T-helper 2 cell (primary cell): Measurements from ENCODE around the gene MAML3.

Experiments used
- DNase-seq, 5 experiments: peaks; one replicate each; pipeline versions ENCODE4 v3.0.0 to v3.0.0-alpha.2; 2012 to 2022

MAML3 gene

DNA sequence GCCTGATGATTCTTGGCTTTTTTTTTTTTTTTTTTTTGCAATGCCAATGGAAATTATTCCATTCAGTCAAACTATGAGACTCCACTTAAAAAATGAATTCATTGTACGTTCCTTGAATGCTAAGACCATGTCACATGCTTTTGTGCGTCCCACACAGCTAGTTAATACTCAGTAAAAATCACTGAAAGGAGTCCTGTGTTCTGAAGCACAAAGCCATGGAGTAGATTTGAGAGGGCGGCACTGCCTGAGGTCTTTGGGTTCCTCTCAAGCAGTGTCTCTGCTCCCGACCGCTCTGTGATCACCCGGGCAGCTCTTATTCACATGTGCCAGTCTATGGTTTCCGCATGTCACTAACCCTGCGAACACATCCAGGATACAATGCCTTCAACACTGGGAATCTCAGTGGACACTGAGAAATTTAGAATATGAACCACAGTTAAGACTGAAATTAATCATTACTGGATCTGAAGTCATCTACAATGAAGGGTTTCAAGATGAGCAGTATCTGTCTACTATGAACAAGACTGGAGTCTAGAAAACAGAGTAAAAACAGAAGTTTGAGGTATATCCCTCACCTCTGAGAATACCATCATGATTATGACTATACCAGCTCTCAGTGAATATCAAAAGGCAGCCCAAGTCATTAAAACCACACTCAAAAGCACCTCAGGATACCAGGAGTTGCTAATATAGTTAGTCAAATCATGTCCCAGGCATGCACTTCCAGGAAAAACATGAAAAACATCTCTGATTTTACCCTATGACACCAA lies 295.4 kb downstream of the MAML3 start:
- peak in 1 of 5 experiments; percentile 86 for DNase-seq

DNA sequence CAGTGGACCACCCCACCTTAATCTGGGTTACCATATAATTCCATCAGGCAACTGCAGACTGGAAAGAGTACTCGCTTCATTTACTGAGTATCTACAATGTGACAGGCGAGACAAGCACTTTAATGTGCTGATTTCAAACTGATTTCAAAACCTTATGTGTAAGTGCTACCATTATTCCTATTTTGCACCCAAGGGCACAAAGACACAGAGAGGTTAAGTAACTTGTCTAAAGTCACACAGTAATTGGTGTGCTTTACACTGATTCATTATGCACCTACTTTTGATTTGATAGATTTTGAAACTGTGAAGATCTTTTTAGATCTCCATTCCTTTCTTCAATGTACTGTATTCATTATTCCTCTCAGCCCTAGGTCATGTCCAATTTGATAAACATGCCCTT lies 296.0 kb downstream of the MAML3 start:
- no peak for DNase-seq

DNA sequence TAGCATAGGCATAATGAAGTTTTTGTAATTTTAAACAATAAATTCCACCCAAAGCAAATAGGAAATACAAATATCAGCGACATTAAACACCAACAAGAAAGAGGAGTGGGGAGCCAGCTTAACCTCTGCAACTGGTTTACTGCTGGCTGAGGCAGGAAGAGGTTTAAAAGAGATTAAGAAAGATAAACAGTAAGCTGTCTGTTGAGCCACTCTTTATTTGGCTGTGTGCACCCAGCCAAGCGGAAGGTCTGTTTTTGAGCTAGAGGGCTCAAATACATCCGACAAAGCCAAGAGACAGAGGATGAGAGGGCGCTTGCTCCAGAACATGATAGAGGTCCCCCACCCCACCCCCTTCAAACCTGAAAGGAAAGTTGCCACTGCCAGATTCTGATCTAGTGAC lies 297.0 kb downstream of the MAML3 start:
- DNase-seq = peak in 1 of 5 experiments; percentile 85

DNA sequence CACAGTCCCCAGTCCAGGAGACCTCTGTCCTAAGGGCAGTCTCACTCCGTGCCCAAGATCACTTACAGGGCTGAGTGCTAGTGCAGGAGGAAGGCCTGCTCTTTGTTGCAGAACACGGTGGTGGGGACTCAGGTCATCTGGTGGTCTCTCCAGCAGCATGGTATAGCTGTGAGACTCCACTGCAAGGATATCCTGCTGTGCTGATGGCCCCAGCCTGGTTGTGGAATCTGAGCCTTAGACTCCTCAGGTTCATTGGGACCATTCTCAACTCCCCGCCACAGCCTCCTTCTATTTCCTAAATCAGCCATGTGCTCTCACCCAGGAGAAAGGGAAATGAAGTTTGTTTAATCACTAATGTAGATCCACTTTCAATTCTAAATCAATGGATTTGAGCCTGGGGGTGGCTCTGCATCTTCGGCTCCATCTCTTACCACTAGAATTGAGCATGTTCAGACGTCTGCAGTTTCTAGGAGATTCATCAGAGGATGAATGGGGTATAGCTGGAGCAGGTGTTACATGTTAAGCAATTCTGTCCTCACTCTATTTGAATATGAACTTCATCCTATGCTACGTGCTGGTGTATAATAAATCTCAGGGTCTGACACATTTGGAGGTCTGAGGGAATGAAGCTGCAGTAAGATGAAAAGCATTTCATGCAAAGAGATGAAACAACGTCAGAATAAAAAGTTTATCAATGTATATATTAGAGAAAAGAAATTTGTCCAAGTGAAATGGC lies 299.1 kb downstream of the MAML3 start:
- no peak for DNase-seq

DNA sequence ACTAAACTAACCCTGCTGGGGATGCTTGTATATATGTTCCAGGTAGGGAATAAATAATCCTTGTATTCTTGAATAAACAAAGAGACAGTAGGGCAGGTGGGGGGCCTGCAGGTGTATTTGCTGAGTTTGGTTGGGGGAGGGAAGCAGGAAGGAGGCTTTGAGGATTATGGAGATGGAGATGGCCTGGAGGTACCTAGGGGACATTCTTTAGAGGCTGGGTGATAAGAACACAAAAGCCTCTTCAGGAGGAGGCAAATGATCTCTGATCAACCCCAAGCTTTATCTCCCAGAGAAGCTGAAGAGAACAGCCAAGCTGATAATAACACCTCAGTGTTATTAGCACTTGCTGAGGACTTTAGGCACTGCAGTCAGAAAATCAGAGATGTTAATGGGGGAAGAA lies 300.7 kb downstream of the MAML3 start:
- DNase-seq = no peak

DNA sequence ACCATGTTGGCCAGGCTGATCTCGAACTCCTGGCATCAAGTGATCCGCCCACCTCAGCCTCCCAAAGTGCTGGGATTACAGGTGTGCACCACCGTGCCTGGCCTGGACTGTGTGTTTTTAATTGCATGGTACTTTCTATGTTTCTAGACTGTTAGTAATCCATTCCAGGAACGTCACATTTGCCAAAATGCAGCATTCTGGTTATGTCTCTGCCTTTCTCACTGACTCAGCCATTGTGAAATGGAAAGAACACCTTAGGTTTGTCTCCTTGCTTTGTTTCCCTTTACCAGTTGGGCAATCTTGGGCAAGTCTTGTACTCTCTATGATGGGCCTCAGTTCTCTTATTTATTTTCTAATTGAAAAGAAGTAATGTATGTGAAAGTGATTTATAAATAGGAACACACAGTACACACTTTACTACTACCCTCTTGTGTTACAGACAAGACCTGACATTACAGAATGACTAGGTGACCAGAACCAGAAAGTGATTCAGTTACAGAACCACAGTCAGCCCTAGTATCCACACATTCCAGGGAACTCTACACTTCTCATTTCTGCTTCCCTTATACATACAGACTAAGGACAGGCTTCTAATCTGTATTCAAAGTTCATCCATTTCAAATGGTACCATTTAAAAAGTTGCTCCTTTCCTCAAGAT lies 301.2 kb downstream of the MAML3 start:
- DNase-seq = no peak

DNA sequence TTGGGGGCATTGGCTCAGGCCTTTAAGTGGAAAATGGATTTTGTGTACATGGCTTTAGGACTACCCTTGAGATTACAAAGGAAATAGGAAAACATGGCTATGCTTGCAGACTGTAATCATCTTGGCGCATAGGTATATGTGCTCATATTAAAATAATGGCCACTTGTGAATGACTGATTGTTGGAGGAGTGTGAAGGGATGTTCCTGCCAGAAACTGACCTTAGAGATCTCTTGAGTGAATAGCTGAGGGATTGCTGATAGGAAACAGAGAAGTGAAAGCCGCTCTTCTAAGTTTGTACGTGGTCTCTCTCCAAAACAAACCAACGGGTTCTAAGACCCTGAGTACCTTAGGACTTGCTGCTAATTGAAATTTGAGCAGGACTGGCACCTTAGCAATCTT lies 302.3 kb downstream of the MAML3 start:
- DNase-seq = no peak

DNA sequence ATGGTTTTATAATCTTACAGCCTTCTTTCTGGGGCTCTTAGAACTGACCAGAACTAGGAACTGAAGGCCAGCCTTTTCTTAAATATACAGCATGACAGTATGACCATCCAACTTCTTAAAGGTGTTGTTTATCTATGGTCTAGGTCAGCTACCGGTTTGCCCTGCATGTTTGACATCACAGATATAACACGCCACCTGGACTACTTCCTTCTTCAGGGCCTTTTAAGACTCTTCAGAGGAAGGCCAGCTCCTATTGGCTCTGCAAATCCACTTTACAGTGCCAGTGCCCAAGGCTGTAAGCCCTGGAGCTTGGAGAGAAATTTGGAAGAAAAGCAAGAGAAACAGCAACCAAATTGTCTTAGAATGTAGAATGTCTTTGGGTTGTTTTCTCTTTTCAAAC lies 302.9 kb downstream of the MAML3 start:
- no peak for DNase-seq

DNA sequence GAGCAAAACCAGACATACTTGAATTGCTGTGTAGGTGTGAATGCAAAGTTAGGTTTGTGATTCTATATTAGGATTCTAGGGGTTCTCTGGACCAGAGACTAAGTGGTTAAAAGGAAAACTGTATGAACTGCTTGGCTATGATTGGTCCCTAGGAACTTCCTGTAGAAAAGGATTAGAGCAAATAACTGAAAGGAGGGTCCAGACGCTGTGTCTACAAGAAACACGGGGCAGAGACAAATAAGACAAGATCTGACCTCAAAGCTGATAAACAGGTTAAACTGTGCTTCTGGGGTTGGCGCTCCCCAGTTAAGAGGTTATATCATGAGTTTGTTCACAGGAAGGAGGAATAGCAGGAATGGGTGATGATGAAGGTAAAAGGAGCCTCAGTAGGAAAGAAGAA lies 304.8 kb downstream of the MAML3 start:
- DNase-seq = no peak

DNA sequence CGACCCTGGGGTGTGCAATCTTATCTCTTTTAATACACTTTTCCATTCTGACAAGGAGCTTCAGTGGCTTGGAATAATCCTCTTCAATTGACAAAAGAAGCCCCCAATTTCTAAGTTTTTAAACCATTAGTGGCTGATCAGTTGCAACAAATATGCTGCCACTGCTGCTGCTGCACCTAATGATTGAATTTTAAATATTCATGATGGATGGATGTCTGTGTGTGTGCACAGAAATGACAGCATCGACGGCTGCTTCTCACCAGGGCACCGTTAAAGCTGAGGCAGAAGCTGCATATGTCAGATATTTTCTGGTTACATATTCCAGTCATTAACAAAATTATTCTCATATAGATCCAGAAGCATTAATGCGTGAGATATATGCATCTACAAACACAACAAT lies 306.0 kb downstream of the MAML3 start:
- no peak for DNase-seq

DNA sequence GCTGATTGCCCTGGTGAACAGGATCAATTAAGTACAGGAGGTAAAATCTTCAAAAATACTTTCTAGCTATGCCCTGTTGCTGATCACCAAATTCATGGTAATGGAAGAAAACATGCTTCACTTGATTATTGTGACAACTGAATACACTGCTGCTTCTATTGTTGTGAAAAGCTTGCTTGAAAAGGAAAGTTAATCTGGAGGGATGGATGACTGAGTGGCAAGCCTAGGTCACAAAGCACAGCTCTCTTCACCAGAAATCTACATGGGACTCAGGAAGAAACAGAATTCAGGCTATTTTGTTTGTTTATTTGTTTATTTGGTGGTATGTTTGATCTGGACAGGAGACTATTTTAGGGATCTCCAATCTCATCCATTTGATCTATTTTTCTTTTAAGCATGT lies 306.4 kb downstream of the MAML3 start:
- no peak for DNase-seq

DNA sequence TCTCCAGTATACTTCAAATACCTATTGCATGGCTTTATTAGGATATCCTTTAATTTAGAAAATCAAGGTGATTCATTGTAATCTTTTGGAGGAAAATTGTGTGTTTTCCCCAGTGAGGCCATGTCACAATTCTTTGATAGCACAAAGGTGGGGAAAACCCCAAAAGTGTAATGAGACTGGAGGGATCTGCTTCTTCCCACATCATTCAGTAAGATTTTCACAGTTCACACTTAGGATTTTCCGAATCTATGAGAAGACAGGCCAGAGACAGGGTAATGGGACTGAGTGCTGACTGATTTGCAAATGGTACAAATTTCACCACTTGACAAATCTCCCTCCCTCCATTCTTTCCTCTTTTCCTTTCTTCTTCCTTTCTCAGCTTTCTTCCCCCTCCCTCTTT lies 307.2 kb downstream of the MAML3 start:
- DNase-seq = no peak

DNA sequence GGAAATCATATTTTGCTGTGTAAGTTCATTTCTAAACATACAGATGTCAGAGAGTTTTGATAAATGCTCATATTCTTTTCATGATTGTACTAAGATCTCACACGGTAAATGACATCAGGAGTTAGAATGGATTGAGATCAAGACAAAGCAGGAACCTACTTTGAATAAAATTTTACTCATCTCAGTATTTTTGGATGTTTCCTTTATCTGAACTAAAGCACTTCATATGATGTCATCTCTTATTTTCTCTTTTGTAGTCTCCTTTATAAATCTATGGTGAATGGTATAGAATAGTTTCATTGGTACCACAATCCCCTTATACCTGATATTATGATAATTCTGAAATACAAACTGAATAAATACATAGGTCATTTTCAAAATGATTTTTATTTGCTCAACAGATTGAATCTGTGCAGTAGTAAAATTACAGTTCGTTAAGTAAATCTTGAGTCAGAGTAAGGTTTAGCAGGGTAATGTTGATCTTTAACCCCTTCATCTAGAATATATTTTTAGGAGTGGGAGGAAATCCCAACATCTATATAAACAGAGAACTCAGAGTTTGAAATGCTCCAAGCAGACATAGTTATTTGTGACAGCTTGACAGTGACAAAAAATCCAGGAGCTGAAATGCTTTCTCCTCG lies 308.4 kb downstream of the MAML3 start:
- DNase-seq = no peak

DNA sequence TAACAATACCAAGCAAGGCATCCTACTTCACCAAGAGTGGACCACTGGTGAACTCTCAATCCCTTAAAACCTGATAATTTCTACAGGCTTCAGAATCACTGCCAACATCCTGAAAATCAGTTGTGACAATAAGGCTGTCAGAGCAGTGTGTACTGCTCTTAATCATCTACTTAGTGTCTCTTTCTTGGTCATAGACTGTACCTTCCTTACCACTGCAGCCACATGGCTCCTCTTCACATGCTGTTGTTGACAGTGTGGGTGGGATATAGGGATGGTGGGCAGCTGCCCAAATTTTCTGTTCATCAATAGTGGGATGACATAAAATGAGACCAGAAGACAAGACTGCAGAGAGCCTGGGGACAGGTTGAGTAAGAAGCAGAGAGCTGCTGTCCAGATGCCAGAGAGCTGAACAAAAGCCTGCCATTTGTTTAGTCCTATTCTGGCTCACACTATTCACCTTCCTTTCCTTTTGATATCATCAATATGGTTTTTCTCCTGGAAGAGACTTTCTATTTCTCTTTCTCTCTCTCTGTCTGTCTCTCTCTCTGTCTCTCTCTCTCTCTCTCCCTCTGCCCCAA lies 309.4 kb downstream of the MAML3 start:
- no peak for DNase-seq

DNA sequence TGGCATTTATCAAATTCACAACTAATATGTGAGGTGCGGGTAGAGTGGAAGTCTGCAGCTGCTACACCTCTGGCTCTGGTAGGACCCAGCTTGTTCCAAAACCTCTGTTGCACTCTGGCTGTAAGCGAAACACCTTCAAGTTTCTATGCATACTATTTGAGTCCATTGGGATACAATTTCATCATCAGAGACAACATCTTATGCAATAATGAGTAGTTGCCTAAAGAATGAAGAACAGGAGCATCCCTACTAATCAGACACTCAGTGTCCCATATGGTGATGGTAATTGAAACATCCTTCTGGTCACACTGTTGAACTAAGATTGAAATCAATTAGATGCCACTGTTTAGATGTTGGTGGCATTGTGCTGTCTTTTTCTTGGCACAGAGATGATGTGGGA lies 309.9 kb downstream of the MAML3 start:
- DNase-seq = no peak

DNA sequence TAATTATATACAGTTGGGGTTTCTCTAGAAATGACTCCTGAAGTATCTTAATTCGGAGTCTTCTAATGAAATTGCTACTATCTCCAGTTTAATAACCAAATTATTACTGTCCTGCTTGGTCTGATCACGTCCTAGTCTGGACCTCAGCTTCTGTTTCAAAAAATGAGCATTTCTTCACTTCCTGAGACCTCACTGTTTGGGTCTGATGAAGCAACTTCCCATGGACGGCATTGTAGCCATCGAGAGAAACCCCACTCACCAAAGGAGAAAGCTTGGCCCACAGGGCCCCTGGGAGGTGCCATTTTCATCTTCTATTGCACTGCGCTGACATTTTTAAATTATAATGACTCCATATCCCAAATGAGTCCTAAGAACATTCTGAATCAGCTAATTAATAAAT lies 310.3 kb downstream of the MAML3 start:
- no peak for DNase-seq

DNA sequence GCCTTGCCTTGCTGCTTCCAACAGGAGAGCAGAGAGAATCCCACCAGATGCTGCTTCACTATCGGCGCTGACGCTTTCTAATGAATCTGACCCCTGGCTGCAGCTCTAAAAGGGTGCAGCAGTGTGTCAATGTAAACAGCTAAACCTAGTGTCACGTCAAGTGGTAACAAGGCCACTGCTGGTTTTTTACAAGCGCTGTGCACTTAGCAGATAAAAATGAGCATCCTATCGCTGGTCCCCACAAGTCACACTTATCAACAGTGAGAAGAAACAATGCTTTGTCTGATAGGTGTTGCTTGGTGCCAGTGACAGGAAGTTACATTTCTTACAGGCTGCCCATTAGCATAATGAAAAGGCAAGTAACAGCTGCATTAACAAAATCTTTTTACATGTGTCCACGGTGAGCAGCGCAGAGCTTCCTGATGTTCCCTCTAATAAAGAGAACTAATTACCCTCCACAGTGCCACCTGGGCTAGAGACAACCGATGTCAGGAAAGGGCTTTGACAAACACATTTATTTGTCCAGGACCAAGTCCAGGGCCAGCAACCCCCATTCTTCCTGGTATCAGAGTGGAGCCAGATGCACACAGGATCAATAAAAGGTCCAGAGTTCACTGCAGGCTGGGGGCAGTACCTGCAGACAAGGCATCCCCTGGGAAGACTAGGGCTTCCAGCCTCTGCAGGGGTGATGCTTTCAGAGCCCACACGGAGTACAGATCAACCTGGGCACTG lies 312.4 kb downstream of the MAML3 start:
- DNase-seq = no peak

DNA sequence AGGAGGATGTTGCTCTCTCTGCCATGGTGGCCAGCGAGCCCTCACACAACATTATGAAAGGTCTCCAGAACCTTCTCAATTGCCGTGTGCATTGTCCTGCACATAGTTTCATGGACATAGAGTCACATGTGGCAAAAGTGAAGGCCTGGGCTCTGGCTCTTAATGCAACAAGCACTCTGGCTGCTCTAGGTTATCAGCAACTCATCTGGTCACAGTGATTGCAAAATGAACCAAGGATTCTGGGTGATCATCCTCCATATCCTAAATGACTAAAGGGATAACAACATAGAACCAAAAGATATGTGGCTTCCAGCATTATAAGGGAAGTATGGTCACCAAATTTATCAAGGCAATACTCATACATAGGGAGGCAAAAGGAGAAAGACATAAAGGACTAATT lies 313.2 kb downstream of the MAML3 start:
- DNase-seq = no peak

DNA sequence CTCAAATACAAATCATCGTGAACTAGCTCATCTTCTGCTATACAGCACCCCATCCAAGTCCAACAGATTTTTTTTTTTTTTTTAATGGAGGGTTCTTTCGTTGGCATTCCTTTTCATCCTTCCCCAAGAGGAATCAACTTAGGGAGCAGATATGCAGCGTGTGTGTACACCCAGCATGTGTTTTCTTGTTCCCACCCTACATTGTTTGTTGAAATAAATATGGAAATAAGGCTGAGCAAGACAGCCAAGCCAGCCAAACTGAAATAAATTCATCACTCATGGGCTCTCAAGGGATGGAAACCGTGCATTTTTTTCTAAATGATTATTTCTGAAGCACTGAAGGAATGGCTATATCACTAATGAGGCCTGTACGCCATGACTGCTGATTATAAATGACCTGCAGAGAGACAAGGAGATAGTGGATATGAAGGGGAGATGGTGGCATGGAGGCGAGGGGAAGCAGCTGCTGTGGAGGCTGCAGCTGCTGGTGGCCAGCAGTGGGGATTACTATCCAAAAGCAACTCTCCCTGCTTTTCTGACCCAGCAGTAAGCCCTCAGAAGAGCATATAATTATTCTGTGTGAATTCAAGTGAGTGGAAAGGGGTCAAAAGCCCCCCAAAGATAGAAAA lies 314.5 kb downstream of the MAML3 start:
- DNase-seq = no peak

DNA sequence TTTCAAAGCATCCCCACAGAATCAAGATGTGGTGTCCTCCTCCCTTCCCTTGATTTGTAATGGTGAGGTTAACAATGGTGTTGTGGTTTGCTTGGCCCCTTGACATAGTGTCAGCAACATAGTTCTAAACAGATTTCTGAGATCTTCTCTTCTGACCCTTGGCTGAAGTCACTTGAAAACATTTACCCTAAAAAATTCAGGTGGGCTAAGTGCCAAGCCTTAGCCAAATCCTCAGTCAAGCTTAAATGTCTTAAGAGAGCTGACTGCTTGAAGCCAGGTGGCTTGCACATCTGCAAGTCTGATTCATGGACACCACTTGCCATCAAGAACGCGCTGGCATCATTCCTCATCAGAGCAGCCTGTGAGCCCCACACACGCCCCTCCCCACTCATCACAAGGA lies 315.2 kb downstream of the MAML3 start:
- DNase-seq = no peak

DNA sequence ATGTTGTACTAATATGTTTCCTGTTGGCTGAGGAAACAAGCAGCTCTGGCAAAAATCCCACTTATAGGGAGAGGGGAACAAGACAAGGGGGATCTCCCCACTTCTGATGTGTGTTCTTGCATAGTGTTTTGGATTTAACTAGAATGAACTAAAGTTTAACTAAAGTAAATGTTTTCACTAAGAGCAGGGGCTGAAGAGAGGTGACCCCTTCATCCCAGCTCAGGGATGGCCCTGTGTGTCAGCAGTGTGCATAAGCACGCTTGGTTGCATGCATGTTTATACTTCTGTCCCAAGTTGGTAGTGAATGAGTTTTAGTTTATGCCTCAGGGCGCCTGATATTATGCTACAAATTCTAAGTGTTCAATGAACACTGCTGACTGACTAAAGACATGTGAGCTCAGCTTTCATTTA lies 319.0 kb downstream of the MAML3 start:
- no peak for DNase-seq

DNA sequence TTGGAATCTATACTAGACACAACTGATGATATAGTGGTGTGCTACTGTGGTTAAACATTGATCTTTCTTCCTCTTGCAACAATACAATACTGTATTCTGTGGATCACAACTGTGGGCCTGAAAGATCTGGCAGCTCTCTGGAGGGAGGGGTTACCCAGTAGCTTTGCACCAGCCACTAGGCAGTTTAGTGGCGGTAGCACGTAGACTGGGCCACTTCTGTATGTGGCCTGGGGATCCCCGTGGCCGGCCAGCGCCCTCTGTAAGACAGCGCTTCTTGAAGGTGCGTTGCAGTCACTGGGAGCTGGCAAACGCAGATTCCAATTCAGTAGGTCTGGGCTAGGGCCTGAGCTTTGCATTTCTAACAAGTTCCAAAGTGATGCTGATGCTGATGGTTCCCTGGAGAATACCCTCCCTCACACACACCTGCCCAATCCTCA lies 319.7 kb downstream of the MAML3 start:
- DNase-seq = no peak
